Smooth muscle cell (in vitro differentiated cells): ENCODE data around the gene LYL1. TPM values are rescaled to one million over a fixed set of nuclear protein-coding genes. Genes with fewer than 3 reads are reported as not detected.

Experiments
- DNase-seq: peaks from one replicate; lab custom pipeline; 2025; ENCODE audit not compliant: unreplicated experiment; lab: John Stamatoyannopoulos, UW
- H2AFZ ChIP-seq: fragments of 200-600 bp; sonication (generic); 2 replicates; pipeline ENCODE4 v1.6.0; 2016; ENCODE audit warnings: antibody characterized with exemption, low read depth, mild to moderate bottlenecking
- H3F3A ChIP-seq: fragments of 200-600 bp; sonication (generic); 2 replicates; pipeline ENCODE4 v1.6.0; 2017; ENCODE audit warnings: antibody characterized with exemption, low read depth
- H3K27ac ChIP-seq: fragments of 200-600 bp; sonication (generic); 2 replicates; pipeline ENCODE4 v1.5.1; 2016; ENCODE audit warnings: low read depth, mild to moderate bottlenecking
- H3K27me3 ChIP-seq: fragments of 200-600 bp; sonication (generic); 2 replicates; pipeline ENCODE4 v1.6.1; 2016; ENCODE audit warnings: low read depth, mild to moderate bottlenecking
- H3K36me3 ChIP-seq: fragments of 200-600 bp; sonication (generic); 2 replicates; pipeline ENCODE4 v1.5.1; 2016; ENCODE audit warnings: low read depth
- H3K4me1 ChIP-seq: fragments of 200-600 bp; sonication (generic); 2 replicates; pipeline ENCODE4 v1.5.1; 2016; ENCODE audit warnings: low read depth
- H3K4me2 ChIP-seq: fragments of 200-600 bp; sonication (generic); 2 replicates; pipeline ENCODE4 v1.6.0; 2016; ENCODE audit warnings: mild to moderate bottlenecking
- H3K4me3 ChIP-seq: fragments of 200-600 bp; sonication (generic); 2 replicates; pipeline ENCODE4 v1.5.1; 2016; ENCODE audit warnings: mild to moderate bottlenecking
- H3K79me2 ChIP-seq: fragments of 200-600 bp; sonication (generic); 2 replicates; pipeline ENCODE4 v1.6.0; 2016; ENCODE audit warnings: low read depth, mild to moderate bottlenecking
- H3K9ac ChIP-seq: fragments of 200-600 bp; sonication (generic); 2 replicates; pipeline ENCODE4 v1.6.0; 2016; ENCODE audit warnings: low read depth
- H3K9me3 ChIP-seq: fragments of 200-600 bp; sonication (generic); replicated peaks from 2 replicates; pipeline ENCODE4 v1.5.1; 2016; ENCODE audit warnings: low read depth
- H4K20me1 ChIP-seq: fragments of 200-600 bp; sonication (generic); 2 replicates; pipeline ENCODE4 v1.6.0; 2016; ENCODE audit warnings: low read depth
- CTCF ChIP-seq: fragments of 200-600 bp; sonication (generic); IDR thresholded peaks from 2 replicates; pipeline ENCODE4 v1.5.1; 2017; ENCODE audit warnings: borderline replicate concordance, mild to moderate bottlenecking, antibody characterized with exemption; ENCODE audit not compliant: insufficient read depth, poor library complexity, severe bottlenecking
- WGBS: methylation state at CpG from one replicate; pipeline ENCODE4 v1.1.7; 2016; ENCODE audit warnings: low lambda C conversion rate; 5-methylcytosine and 5-hydroxymethylcytosine counted together
- polyA plus RNA-seq: library from polyadenylated mRNA; unstranded; fragments of >200 nt; fragmentation: Nextera tagmentation; extraction: Ambion mirVana; gene quantifications from 2 replicates; pipeline ENCODE4 v1.2.1, GENCODE V29; 2016
- total RNA-seq: library from RNA; depleted of rRNA; stranded (reverse); fragments of >200 nt; gene quantifications from 2 replicates; pipeline ENCODE4 v1.2.3, GENCODE V29; 2014

Gene LYL1
- total and polyA plus RNA-seq, 2 experiments from 2014 or later = 2.8 to 3.2 TPM

GRCh38 chr19:13139633-13140311, 37.1 kb upstream of the LYL1 start:
- Histone ChIP-seq H3K4me2 (no peak overlapping the region), H3K4me1 (no peaks in the 10 kb centered on the region), H4K20me1 (peaks cover 31% of the 10 kb centered on the region), H2AFZ (no peak overlapping the region), H3K36me3 (no peaks in the 10 kb centered on the region), H3K79me2 (peaks cover 10% of the 10 kb centered on the region), H3K9ac (no peak overlapping the region), H3F3A (no peaks in the 10 kb centered on the region), H3K9me3 (no peaks in the 10 kb centered on the region), H3K27me3 (no peaks in the 10 kb centered on the region), H3K27ac (no peak overlapping the region), H3K4me3 (no peak overlapping the region)
- whole genome bisulfite sequencing = 90% methylated on average over 10 of the region's 11 CpGs
- TF ChIP-seq CTCF = no peak
- no peak for DNase-seq

GRCh38 chr19:13138916-13139198, 36.2 kb upstream of the LYL1 start:
- H3K9ac ChIP-seq = no peak overlapping the region
- no peak for DNase-seq
- H3K9me3 ChIP-seq = no peaks in the 10 kb centered on the region
- H3K79me2 ChIP-seq = peaks cover 19% of the 10 kb centered on the region
- no peak overlapping the region for H3K4me2 ChIP-seq
- 86% methylated on average over 10 of the region's 10 CpGs for WGBS
- H3K4me3 ChIP-seq = no peak overlapping the region
- peaks cover 40% of the 10 kb centered on the region for H4K20me1 ChIP-seq
- TF ChIP-seq CTCF = no peak
- H2AFZ ChIP-seq = no peak overlapping the region
- no peaks in the 10 kb centered on the region for H3K36me3 ChIP-seq
- no peaks in the 10 kb centered on the region for H3K4me1 ChIP-seq
- no peak overlapping the region for H3K27ac ChIP-seq
- no peaks in the 10 kb centered on the region for H3F3A ChIP-seq
- H3K27me3 ChIP-seq = no peaks in the 10 kb centered on the region

- Histone ChIP-seq H3K4me1 (no peaks in the 10 kb centered on the region), H3K36me3 (no peaks in the 10 kb centered on the region), H2AFZ (no peak overlapping the region), H3K9ac (no peak overlapping the region), H3K27me3 (no peaks in the 10 kb centered on the region), H4K20me1 (peaks cover 45% of the 10 kb centered on the region), H3K4me2 (no peak overlapping the region), H3K27ac (no peak overlapping the region), H3K79me2 (peaks cover 24% of the 10 kb centered on the region), H3K4me3 (no peak overlapping the region), H3K9me3 (no peaks in the 10 kb centered on the region), H3F3A (no peaks in the 10 kb centered on the region)
- DNase-seq = no peak
- no peak for TF ChIP-seq CTCF
- 94% methylated on average over 31 of the region's 40 CpGs for WGBS
Observed at GRCh38 chr19:13138171-13138915, 35.7 kb upstream of the LYL1 start.
